HG02943 (cell line): ENCODE data around the gene ENKD1.

Experiments
- ATAC-seq: cut with Tn5 transposase; IDR thresholded peaks from one replicate; pipeline ENCODE4 v1.9.1; 2021; ENCODE audit warnings: mild to moderate bottlenecking, low read depth, moderate library complexity; ENCODE audit not compliant: unreplicated experiment

Gene ENKD1

GRCh38 chr16:67652578-67653127, 13.9 kb downstream of the ENKD1 start:
- ATAC-seq = no peak

DNA sequence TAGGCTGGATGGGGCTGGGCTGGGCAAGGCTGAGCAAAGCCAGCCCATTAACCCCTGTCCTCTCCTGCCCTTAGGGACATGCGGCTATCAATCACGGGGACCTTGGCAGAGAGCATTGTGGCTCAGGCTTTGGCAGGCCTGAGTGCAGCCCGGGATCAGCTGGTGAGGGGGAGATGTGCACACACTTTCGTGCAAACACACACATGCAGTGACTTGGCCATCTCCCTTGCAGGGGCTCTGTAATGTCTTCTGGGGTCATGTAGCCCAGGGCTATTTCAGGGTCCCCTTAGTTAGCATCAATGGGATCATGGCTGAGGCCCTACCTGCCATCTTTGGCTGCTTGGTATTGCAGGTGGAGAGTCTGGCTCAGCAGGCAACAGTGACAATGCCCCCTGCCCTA, 14.7 kb downstream of the ENKD1 start:
- no peak for ATAC-seq

- ATAC-seq = no peak
These were observed 15.5 kb downstream of the ENKD1 start for GRCh38 chr16:67651039-67651438.

- ATAC-seq = no peak
These were observed 16.5 kb downstream of the ENKD1 start for GRCh38 chr16:67650023-67650422.

- ATAC-seq = no peak
These were observed 17.0 kb downstream of the ENKD1 start for GRCh38 chr16:67649494-67649931.

GRCh38 chr16:67648764-67649407, 17.7 kb downstream of the ENKD1 start:
- ATAC-seq = no peak

GRCh38 chr16:67648088-67648763, 18.3 kb downstream of the ENKD1 start:
- ATAC-seq = no peak

GRCh38 chr16:67647681-67648080, 18.9 kb downstream of the ENKD1 start:
- ATAC-seq = no peak

DNA sequence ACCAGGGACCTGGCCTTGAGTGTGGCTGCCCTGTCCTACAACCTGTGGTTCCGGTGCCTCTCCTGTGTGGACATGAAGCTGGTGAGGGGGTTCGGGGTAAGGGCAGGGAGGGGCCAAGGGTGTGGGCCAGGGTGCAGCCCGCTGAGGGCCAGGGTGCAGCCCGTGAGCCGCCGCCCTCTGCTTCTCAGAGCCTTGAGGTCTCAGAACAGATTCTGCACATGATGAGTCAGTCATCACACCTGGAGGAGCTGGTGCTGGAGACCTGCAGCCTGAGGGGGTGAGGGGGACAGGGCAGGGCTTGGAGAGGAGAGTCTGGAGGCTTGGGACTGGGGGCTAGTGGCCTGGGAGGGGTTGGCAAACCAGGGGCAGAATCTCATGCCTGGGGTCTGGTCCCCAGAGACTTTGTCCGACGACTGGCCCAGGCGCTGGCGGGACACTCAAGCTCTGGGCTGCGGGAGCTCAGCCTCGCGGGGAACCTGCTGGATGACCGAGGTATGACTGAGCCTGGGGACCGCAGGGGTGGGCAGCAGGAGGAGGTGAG, 19.4 kb downstream of the ENKD1 start:
- ATAC-seq = no peak

DNA sequence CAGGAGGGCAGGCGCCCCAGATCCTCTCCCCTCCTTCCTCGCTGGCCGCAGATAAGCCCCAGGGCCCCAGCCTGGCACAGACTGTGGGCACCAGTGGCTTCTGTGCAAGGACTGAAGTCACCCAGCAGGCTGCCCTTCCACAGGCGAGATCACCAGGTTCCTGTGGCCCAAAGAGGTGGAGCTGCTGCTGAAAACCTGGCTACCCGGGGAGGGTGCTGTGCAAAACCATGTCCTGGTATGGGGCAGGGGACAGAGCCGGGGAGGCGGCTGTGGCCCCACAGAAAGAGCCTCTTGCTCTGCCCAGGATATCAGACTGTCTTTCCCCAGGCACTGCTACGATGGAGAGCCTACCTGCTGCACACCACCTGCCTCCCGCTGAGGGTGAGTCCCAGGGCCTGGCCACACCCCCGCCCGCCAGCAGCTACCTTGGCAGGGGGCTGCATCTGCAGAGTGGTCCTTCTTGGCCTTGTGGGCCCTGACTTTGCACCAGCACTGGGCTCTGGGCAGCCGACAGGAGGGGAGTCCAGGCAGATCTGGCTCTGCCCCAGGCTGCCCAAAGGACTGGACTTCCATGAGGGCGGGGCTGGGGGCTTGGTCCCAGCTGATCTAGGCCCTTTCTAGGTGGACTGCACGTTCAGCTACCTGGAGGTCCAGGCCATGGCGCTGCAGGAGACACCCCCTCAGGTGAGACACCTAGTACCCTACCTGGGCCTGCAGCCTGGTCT, 21.0 kb downstream of the ENKD1 start:
- ATAC-seq = no peak

GRCh38 chr16:67644038-67644437, 22.5 kb downstream of the ENKD1 start:
- ATAC-seq = no peak

DNA sequence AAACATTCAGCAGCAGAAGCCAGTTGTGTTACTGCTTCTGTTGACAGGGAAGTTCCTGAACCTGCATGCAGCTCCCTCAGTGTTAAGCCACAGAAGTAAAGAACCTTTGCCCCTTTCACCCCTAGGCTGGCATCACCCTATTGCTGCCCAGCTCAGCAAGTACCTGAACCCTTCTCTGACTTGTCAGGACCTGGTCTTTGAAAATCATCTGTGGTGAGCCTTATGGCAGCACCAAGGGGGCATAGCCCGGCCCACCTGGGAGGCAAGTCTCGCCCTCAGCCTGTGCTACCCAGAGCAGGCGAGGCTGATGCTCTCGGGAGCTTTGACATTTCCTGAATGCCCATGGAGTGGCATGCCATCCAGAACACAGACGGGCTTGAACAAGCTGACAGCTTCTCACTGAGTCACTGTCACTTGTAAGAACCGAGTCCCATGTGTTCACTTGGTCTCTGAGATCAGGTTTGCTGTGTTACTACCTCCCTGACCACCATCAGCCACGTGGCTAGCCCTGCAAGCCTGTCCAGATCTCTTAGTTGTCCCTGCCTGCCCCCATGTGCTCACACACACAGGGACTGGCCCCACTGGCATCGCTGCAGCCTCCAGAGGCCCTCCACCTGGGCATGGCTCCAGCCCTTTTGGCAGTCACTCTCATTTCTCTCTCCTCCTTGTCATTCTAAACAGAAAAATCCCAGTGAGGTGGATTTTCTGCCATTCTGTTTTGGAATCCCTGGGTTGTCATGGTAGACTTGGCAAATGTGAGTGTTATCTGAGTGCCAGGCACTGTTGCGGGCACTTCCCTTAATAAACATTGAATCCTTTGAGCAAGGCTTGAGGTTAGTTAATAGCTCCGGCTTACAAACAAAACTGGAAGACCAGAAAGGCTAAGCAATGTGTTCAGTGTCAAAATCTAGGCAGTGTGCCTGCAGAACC, 24.5 kb downstream of the ENKD1 start:
- no peak for ATAC-seq

- no peak for ATAC-seq
These were observed 28.9 kb downstream of the ENKD1 start for GRCh38 chr16:67637625-67638024.

DNA sequence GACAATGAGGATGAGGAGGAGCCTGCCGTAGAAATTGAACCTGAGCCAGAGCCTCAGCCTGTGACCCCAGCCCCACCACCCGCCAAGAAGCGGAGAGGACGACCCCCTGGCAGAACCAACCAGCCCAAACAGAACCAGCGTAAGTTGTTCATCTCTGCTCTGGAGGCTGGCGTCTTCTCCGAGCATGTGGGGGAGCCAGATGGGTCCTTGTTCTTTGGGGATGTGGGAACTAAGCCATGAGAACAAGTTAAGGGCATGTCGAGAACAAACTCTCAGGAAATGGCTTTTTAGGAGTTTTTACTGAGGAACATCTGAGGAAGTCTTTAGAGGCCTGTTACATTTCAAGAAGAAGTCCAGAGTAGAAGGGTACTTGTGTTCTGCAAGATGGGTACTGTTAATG, 29.8 kb downstream of the ENKD1 start:
- no peak for ATAC-seq

- ATAC-seq = no peak
These were observed 34.0 kb downstream of the ENKD1 start for GRCh38 chr16:67632415-67633172.

GRCh38 chr16:67628216-67628615, 38.3 kb downstream of the ENKD1 start:
- ATAC-seq = no peak

GRCh38 chr16:67613808-67614207, 52.7 kb downstream of the ENKD1 start:
- no peak for ATAC-seq
